Measurements from ENCODE around the gene CABLES2. TPM values are rescaled to one million over a fixed set of nuclear protein-coding genes. Genes with fewer than 3 reads are reported as not detected.

CABLES2 gene
- polyA plus RNA-seq, 2 of the 4 experiments (the other 2 are of a cell fraction) = 3.9 to 7.7 TPM

DNA sequence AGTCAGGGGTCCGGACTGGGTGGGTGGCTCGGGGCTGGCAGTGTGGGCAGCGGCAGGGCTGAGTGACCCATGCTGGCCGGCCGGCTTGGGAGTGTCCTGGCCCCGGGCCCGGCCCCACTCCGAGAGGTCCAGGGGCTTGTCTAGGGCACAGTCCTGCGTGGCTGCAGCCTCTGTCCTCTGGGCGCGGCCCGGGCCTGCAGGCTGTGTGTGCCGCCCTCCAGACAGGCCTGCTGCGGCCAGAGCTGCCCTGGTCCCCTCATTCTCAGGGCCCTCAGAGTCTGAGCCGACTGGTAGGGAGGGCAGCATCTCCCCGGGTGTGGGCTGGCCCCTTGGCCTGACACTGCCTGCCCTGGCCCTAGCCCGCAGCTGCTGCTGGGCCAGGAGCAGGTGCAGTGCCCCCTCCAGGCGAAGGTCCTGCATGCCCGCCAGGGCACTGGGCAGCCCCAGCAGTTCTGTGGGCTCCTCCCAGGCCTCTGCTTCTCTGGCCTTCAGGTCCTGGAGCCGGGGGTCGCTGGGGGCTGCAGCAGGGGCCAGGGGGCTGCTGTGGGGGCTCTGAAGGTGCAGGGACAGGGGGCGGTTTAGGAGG, 6.9 kb upstream of the CABLES2 start:
- FAIRE-seq (no peak), ATAC-seq (peak; percentile 45 to 80; a peak in 4 of 6 replicates), DNase-seq (ENCODE audit: low read depth in 1 of 2, low spot score in 1 of 2) (peak; percentile 46 to 47)
- no peak overlapping the region for H3K4me3 ChIP-seq
- ChIA-PET POLR2A (no interaction called here), CTCF (interaction anchor here (0.5 to 3.4 kb wide), 8 partner anchors 13 to 394 kb away, joined by 3 to 11 read pairs (median 3); no protein-coding TSS in a partner anchor)
- H3K4me1 ChIP-seq = peaks cover 9% of the 10 kb centered on the region; the same call in 1 of the 3 replicates
- no peak overlapping the region for H3K4me2 ChIP-seq
- H3K9me3 ChIP-seq = no peaks in the 10 kb centered on the region
- 64% methylated on average over 15 of the region's 22 CpGs for WGBS (ENCODE audit: missing lambda C conversion rate)
- no peak overlapping the region for H3K27ac ChIP-seq
- TF ChIP-seq TFCP2L1 (CRISPR knock-in tag; IDR thresholded peaks at IDR 0.05) (no peak), PHF8 (IDR thresholded peaks at IDR 0.05; ENCODE audit: borderline replicate concordance, low read depth) (no peak), JUN (IDR thresholded peaks at IDR 0.05) (no peak), CBX8 (IDR thresholded peaks at IDR 0.05) (no peak)
- TF ChIP-seq, protein P1, sequence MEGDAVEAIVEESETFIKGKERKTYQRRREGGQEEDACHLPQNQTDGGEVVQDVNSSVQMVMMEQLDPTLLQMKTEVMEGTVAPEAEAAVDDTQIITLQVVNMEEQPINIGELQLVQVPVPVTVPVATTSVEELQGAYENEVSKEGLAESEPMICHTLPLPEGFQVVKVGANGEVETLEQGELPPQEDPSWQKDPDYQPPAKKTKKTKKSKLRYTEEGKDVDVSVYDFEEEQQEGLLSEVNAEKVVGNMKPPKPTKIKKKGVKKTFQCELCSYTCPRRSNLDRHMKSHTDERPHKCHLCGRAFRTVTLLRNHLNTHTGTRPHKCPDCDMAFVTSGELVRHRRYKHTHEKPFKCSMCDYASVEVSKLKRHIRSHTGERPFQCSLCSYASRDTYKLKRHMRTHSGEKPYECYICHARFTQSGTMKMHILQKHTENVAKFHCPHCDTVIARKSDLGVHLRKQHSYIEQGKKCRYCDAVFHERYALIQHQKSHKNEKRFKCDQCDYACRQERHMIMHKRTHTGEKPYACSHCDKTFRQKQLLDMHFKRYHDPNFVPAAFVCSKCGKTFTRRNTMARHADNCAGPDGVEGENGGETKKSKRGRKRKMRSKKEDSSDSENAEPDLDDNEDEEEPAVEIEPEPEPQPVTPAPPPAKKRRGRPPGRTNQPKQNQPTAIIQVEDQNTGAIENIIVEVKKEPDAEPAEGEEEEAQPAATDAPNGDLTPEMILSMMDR (IDR thresholded peaks at IDR 0.05) = peak; percentile 26

DNA sequence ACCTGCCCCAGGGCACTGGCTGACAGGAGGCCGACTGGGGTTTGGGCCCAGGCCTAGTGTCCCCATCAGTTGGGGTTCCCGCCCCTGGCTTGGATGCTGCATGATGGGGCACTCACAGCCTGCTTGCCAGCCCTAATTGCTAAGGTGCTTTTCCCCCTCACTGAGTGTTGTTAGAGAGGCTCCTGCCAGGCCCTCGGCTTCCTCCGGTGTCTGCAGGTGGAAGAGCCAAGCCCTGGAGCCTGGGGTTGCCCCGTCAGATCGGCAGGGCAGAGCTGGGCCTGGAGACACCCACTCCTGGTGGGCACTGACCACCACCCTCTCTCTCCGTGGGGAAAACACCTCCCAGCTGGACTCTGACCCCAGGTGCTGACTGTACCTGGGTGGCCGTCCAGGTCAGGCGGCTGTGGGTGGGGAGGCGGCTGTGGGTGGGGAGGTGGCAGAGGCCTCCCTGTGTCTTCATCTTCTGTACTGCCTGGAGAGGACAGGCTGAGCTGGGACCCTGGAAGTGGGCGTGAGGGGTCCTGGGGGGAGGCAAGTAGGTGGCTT, 6.0 kb upstream of the CABLES2 start:
- ATAC-seq (no peak), FAIRE-seq (no peak), DNase-seq (ENCODE audit: low read depth in 1 of 2, low spot score in 1 of 2) (no peak)
- ChIA-PET POLR2A (no interaction called here), CTCF (interaction anchor here (1.2 to 3.4 kb wide), 4 partner anchors 14 to 204 kb away, joined by 3 to 11 read pairs (median 4); no protein-coding TSS in a partner anchor)
- WGBS (ENCODE audit: missing lambda C conversion rate) = 79% methylated on average over 7 of the region's 11 CpGs
- H3K27ac ChIP-seq = no peak overlapping the region
- H3K4me2 ChIP-seq = no peak overlapping the region
- no peak overlapping the region for H3K4me3 ChIP-seq
- no peaks in the 10 kb centered on the region for H3K9me3 ChIP-seq
- TF ChIP-seq NFE2L2 (conservative IDR thresholded peaks at IDR 0.05; ENCODE audit: low read length) = no peak
- TF ChIP-seq POLR2A (IDR thresholded peaks at IDR 0.05; ENCODE audit: low read length) = no peak
- TF ChIP-seq JUNB (IDR thresholded peaks at IDR 0.05) = no peak
- TF ChIP-seq CEBPB (IDR thresholded peaks at IDR 0.05) = no peak
- no peak for TF ChIP-seq HOXB5 (CRISPR knock-in tag; IDR thresholded peaks at IDR 0.05)
- TF ChIP-seq FOSB (CRISPR knock-in tag; IDR thresholded peaks at IDR 0.05) = no peak
- H3K4me1 ChIP-seq = peaks cover 9% of the 10 kb centered on the region; the same call in 1 of the 3 replicates

DNA sequence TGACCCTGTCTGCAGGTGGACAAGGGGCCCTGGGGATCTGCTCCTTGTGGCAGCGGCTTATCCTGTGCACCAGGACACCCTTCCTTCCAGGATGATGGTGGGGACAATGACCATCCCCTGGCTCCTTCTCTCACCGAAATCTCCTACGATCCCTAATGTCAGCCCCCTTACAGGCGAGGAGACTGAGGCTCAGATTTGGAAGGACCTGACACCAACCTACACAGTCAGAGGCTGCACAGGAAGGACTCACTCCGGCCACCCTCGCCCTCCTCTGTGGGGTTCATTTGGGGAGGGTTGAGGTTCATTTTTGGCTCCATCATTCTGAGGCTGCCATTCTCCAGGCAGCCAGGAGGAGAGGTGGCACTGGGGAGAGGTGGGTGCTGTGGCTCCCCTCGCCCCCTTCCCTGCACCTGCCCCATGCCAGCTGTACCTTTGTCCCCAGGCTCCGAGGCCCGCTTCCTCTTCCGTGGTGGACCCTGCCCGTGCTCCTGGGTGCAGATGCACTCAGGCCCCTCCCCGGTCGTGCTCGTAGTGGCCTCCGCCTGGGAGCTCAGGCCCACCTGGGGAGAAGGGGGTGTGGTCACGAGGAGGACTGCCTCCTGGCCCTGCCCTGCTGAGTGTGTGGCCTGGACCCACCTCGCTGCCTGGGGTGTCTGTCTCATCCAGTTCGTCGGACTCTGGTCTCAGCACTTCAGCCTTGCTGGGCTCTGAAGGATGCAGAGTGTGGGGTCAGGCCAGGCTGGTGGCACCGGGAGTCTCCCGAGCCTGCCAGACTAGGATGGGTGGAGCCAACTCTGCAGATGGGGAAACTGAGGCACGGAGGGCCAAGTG, 5.3 kb upstream of the CABLES2 start:
- no peak overlapping the region for H3K4me3 ChIP-seq
- H3K4me2 ChIP-seq = no peak overlapping the region
- WGBS (ENCODE audit: missing lambda C conversion rate) = 64% methylated on average over 20 of the region's 22 CpGs
- no peak for TF ChIP-seq CHD4 (IDR thresholded peaks at IDR 0.05; ENCODE audit: borderline replicate concordance)
- no peak for TF ChIP-seq EHF (CRISPR knock-in tag; IDR thresholded peaks at IDR 0.05)
- TF ChIP-seq MYC (IDR thresholded peaks at IDR 0.05; ENCODE audit: borderline replicate concordance, low read length) = no peak
- no peak for TF ChIP-seq MAFK (IDR thresholded peaks at IDR 0.05; ENCODE audit: partially characterized antibody)
- no peak for TF ChIP-seq CBX2 (IDR thresholded peaks at IDR 0.05; ENCODE audit: borderline replicate concordance, low read depth)
- TF ChIP-seq NR3C1 (IDR thresholded peaks at IDR 0.05) = no peak
- TF ChIP-seq TP53 (CRISPR knock-in tag; IDR thresholded peaks at IDR 0.05) = no peak
- no peak for TF ChIP-seq FOSB (CRISPR knock-in tag; IDR thresholded peaks at IDR 0.05)
- TF ChIP-seq HOXB13 (CRISPR knock-in tag; IDR thresholded peaks at IDR 0.05; ENCODE audit: low read depth) = no peak
- TF ChIP-seq POLR2A (IDR thresholded peaks at IDR 0.05; ENCODE audit: low read length) = no peak
- no peak for TF ChIP-seq CHD2 (IDR thresholded peaks at IDR 0.05; ENCODE audit: low read length, partially characterized antibody)
- TF ChIP-seq EHMT2 (IDR thresholded peaks at IDR 0.05; ENCODE audit: low read depth) = no peak
- TF ChIP-seq, protein P2, sequence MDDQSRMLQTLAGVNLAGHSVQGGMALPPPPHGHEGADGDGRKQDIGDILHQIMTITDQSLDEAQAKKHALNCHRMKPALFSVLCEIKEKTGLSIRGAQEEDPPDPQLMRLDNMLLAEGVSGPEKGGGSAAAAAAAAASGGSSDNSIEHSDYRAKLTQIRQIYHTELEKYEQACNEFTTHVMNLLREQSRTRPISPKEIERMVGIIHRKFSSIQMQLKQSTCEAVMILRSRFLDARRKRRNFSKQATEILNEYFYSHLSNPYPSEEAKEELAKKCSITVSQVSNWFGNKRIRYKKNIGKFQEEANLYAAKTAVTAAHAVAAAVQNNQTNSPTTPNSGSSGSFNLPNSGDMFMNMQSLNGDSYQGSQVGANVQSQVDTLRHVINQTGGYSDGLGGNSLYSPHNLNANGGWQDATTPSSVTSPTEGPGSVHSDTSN (IDR thresholded peaks at IDR 0.05) = no peak
- no peak for TF ChIP-seq JUNB (IDR thresholded peaks at IDR 0.05)
- TF ChIP-seq POLR2AphosphoS2 (conservative IDR thresholded peaks at IDR 0.05; ENCODE audit: low read length) = no peak
- no peak for TF ChIP-seq BHLHE40 (IDR thresholded peaks at IDR 0.05; ENCODE audit: low read depth, low read length)
- no peak for FAIRE-seq
- no peak overlapping the region for H3K27ac ChIP-seq
- no peak for ATAC-seq
- ChIA-PET CTCF (interaction anchor here (1.8 to 3.4 kb wide), 2 partner anchors 172 to 204 kb away, joined by 4 to 11 read pairs; no protein-coding TSS in a partner anchor), POLR2A (no interaction called here)
- DNase-seq (ENCODE audit: low read depth in 1 of 2, low spot score in 1 of 2) = no peak
- H3K4me1 ChIP-seq = peaks cover 9% of the 10 kb centered on the region; the same call in 1 of the 3 replicates
- no peaks in the 10 kb centered on the region for H3K9me3 ChIP-seq
